Gastroesophageal sphincter (tissue), 4 donors: Measurements from ENCODE around the gene RFC2. TPM values are rescaled to one million over a fixed set of nuclear protein-coding genes. Genes with fewer than 3 reads are reported as not detected.
"Not testable (repeated sequence)": the region's sequence is repeated elsewhere in the genome, so short reads cannot be mapped to it uniquely, and the experiment has no call there.

Source experiments
- ATAC-seq: fragments of 150-250 bp; one replicate; pipeline ENCODE4 v1.9.1; 2016; ENCODE audit warnings: mild to moderate bottlenecking, moderate library complexity
- H3K27ac ChIP-seq, 4 donors: fragments of 200-600 bp; sonication (generic) in 3 of 4; 1 replicate in 3 of 4; 2 replicates in 1 of 4; pipeline ENCODE4 v1.5.1; 2016 to 2019
- H3K27me3 ChIP-seq: fragments of 200-600 bp; sonication (generic); one replicate; pipeline ENCODE4 v1.5.1; 2019
- H3K36me3 ChIP-seq, 2 donors: fragments of 200-600 bp; sonication (generic); one replicate each; pipeline ENCODE4 v1.5.1; 2019; ENCODE audit warnings: control low read depth in 1 of 2
- H3K4me1 ChIP-seq, 3 donors: fragments of 200-600 bp; sonication (generic); 1 replicate in 2 of 3; 2 replicates in 1 of 3; pipeline ENCODE4 v1.5.1; 2016 to 2019; ENCODE audit warnings: control low read depth in 2 of 3
- H3K4me3 ChIP-seq, 2 donors: fragments of 200-600 bp; sonication (generic); one replicate each; pipeline ENCODE4 v1.5.1; 2019; ENCODE audit warnings: mild to moderate bottlenecking in 1 of 2, moderate library complexity in 1 of 2
- H3K9me3 ChIP-seq, 3 donors: fragments of 200-600 bp; sonication (generic); one replicate each; pipeline ENCODE4 v1.5.1; 2017 to 2019; ENCODE audit warnings: control low read depth in 2 of 3
- EP300 ChIP-seq: sonication (generic); formaldehyde crosslinking; IDR thresholded peaks from one replicate; pipeline ENCODE4 v1.6.1; 2017; ENCODE audit warnings: antibody characterized with exemption, mild to moderate bottlenecking
- POLR2A ChIP-seq, 2 donors: fragments of 450-650 bp; IDR thresholded peaks; one replicate each; pipeline ENCODE4 v1.6.1; 2017; ENCODE audit warnings: antibody characterized with exemption in 2 of 2, mild to moderate bottlenecking in 2 of 2, moderate library complexity in 1 of 2
- POLR2AphosphoS5 ChIP-seq: sonication (generic); formaldehyde crosslinking; IDR thresholded peaks from one replicate; pipeline ENCODE4 v1.6.1; 2017; ENCODE audit warnings: antibody characterized with exemption
- WGBS, 2 donors: methylation state at CpG; one replicate each; pipeline ENCODE4 v1.1.5; 2018; ENCODE audit warnings: low coverage in 1 of 2; 5-methylcytosine and 5-hydroxymethylcytosine counted together
- total RNA-seq, 4 donors: library from RNA; depleted of rRNA; stranded (reverse); fragments of >200 nt; gene quantifications; one replicate each; pipeline ENCODE4 v1.1.0, GENCODE V29; 2016
- TF ChIP-seq, protein P1 (sequence below), 4 experiments: fragments of 200-600 bp in 2 of 4; fragments of 450-650 bp in 2 of 4; sonication (generic) in 1 of 4; IDR thresholded peaks; one replicate each; pipeline ENCODE4 v1.5.1; 2017 to 2019; ENCODE audit warnings: antibody characterized with exemption in 4 of 4, mild to moderate bottlenecking in 2 of 4, moderate library complexity in 2 of 4

RFC2 gene
- total RNA-seq, 4 donors from 2014 or later, result 11.3 to 12.2 (median 11.3) TPM

DNA sequence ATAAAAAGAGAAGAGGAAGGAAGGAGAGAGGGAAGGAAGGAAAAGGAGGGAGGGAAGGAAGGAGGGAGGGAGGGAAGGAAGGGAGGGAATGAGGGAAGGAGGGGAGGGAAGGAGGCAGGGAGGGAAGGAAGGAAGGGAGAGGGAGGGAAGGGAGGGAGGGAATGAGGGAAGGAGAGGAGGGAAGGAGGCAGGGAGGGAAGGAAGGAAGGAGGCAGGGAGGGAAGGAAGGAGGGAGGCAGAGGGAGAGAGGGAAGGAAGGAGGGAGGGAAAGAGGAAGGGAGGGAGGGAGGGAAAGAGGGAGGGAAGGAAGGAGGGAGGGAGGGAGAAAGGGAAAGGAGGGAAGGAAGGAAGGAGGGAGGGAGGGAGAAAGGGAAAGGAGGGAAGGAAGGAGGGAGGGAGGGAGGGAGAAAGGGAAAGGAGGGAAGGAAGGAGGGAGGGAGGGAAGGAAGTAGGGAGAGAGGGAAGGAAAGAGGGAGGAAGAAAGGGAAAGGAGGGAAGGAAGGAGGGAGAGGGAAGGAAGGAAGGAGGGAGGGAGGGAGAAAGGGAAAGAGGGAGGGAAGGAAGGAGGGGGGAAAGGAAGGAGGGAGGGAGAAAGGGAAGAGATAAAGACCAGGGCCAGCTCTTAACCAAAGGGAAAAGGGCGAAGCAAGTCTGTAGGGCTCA lies 50.1 kb downstream of the RFC2 start:
- no peaks in the 10 kb centered on the region for H3K27me3 ChIP-seq
- 44 to 67% methylated on average over 1 of the region's 1 CpG for WGBS, 2 donors
- peaks cover 0 to 15% (median 0%) of the 10 kb centered on the region in 3 donors for H3K4me1 ChIP-seq
- no peak for TF ChIP-seq POLR2A (IDR thresholded peaks at IDR 0.05)
- TF ChIP-seq, protein P1, sequence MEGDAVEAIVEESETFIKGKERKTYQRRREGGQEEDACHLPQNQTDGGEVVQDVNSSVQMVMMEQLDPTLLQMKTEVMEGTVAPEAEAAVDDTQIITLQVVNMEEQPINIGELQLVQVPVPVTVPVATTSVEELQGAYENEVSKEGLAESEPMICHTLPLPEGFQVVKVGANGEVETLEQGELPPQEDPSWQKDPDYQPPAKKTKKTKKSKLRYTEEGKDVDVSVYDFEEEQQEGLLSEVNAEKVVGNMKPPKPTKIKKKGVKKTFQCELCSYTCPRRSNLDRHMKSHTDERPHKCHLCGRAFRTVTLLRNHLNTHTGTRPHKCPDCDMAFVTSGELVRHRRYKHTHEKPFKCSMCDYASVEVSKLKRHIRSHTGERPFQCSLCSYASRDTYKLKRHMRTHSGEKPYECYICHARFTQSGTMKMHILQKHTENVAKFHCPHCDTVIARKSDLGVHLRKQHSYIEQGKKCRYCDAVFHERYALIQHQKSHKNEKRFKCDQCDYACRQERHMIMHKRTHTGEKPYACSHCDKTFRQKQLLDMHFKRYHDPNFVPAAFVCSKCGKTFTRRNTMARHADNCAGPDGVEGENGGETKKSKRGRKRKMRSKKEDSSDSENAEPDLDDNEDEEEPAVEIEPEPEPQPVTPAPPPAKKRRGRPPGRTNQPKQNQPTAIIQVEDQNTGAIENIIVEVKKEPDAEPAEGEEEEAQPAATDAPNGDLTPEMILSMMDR (IDR thresholded peaks at IDR 0.05), result no peak
- no peak for TF ChIP-seq POLR2AphosphoS5
- no peak for TF ChIP-seq EP300
- H3K4me3 ChIP-seq, result no peak overlapping the region
- peaks cover 0 to 2% of the 10 kb centered on the region in 2 donors for H3K36me3 ChIP-seq
- no peaks in the 10 kb centered on the region for H3K9me3 ChIP-seq
- no peak for ATAC-seq
- no peak overlapping the region for H3K27ac ChIP-seq

DNA sequence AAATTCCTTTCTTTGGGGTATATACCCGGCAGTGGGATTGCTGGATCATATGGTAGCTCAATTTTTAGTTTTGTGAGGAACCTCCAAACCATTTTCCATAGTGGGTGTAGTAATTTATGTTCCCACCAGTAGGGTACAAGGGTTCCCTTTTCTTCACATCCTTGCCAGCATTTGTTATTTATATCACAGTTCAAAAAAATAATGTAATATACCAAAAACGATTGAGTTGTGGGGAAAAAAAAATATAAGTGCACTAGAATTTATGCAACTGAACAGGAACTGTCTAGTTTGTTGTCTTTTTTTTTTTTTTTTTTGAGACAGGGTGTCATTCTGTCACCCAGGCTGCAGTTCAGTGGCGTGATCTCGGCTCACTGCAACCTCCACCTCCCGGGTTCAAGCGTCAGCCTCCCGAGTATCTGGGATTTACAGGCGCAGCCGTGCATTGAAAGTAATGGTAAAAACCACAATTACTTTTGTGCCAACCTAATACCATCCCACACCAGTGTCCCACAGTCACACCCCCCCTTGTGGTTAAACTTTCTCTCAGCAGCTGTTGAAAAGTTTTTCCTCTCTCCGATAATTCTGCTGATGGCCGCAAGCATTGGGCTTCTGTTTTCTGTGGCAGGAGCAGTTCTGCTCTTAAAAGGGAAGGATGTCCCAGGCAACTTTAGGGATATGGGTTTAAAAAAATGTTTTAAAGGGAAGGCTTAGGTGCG lies 51.2 kb downstream of the RFC2 start:
- Histone ChIP-seq H3K27me3 (no peaks in the 10 kb centered on the region), H3K9me3 (no peaks in the 10 kb centered on the region), H3K36me3 (peaks cover 0 to 5% of the 10 kb centered on the region in 2 donors), H3K4me3 (no peak overlapping the region), H3K27ac (no peak overlapping the region), H3K4me1 (peaks cover 0 to 15% (median 0%) of the 10 kb centered on the region in 3 donors)
- ATAC-seq, result no peak
- WGBS, 2 donors, result 47 to 48% methylated on average over 8 to 11 of the region's 12 CpGs
- TF ChIP-seq, protein P1 (IDR thresholded peaks at IDR 0.05), result peak in 3 of 4 experiments; percentile 27 to 47 (median 46)
- TF ChIP-seq POLR2AphosphoS5, result no peak

DNA sequence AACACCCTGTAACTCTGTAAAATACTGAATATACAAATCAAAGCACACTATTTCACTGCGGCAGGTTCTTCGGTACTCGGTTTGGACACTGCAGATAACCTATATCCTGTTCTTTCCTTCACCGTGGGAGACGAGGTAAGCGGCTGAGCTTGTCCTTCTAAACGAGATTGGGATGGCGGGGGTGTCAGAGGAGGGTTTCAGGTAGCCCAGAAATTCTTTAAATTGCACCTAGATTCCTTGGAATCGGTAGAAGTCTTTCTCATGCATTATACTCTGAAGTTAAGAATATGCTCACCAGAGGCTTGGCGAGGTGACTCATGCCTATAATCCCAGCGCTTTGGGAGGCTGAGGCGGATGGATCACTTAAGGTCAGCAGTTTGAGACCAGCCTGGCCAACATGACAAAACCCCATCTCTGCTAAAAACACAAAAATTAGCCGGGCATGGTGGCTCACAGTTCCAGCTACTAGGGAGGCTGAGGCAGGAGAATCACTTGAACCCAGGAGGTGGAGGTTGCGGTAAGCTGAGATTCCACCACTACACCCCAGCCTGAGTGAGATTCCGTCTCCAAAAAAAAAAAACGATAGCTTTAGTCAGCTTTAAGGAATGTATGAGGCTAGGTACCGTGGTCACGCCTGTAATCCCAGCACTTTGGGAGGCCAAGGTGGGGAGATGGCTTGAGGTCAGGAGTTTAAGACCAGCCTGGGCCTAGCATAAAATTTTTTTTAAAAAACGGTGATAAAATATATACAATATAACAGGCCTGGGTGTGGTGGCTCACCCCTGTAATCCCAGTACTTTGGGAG lies 54.4 kb downstream of the RFC2 start:
- Histone ChIP-seq H3K4me3 (no peak overlapping the region), H3K4me1 (peaks cover 0 to 6% (median 0%) of the 10 kb centered on the region in 3 donors), H3K9me3 (no peaks in the 10 kb centered on the region), H3K36me3 (peaks cover 0 to 33% of the 10 kb centered on the region in 2 donors), H3K27ac (no peak overlapping the region), H3K27me3 (no peaks in the 10 kb centered on the region)
- 61 to 83% methylated on average over 3 to 15 of the region's 19 CpGs for WGBS, 2 donors
- TF ChIP-seq, protein P1 (IDR thresholded peaks at IDR 0.05), result no peak
- TF ChIP-seq POLR2AphosphoS5, result no peak
- no peak for ATAC-seq

DNA sequence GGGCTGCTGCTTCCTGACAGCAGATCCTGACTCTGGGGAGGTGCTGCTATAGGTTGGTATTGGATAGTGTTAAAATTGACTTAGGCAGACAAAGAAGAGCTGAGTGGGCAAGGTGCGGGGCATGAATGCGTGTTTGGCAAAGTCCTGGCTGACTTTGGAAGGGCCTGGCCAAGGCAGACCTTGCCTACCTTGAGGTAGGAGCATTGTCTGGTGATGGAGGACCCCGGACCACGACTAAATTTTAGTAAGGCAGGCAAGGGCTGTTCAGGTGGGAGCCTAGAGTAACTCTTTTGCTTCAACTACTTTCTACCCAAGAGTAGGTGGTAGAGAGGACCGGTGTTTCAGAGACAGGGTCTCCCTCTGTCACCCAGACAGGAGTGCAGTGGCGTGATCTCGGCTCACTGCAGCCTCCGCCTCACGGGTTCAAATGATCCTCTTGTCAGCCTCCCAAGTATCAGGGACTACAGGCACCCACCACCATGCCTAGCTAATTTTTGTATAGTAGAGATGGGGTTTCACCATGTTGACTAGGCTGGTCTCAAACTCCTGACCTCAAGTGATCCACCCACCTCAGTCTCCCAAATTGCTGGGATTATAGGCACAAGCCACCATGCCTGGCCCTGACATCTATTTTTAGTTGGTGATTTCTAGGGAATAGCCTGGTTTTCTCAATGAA lies 56.6 kb downstream of the RFC2 start:
- 97 to 100% methylated on average over 2 to 4 of the region's 9 CpGs for WGBS, 2 donors
- no peak for ATAC-seq
- Histone ChIP-seq H3K4me1 (no peaks in the 10 kb centered on the region), H3K27me3 (no peaks in the 10 kb centered on the region), H3K4me3 (no peak overlapping the region), H3K36me3 (peaks cover 0 to 54% of the 10 kb centered on the region in 2 donors), H3K27ac (no peak overlapping the region), H3K9me3 (no peaks in the 10 kb centered on the region)
- TF ChIP-seq POLR2AphosphoS5, result no peak

DNA sequence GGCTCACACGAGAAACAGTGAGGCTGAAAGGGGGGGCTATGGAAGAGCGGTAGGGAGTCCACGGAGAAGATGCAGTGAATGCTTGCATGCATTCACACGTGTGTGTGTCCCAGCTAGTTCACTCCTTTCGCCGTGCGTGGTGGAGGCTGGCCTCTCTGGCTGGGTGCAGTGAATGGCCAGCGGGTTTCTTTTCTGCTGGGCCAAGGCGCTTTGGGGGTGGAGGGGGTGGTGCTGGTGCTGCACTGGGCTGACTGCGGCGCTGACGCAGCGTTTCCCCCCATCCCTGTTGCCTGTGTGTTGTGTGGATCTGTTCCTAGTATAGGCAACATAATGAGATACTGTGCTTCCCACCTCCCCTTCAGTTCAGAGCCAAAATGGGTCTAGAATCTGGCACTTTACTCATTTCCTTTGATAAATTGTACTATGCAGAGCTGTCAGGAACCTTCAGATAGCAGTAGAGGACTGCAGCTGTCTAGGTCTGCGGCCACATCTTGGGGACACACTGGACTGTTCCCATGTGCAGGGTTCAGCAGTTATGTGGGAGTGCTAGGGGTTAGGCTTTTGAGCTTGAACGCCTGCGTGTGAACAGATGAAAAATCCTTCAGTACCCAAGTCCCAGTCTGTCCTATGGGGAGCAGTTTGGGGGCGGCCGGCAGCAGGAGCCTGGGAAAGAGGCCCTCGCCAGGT lies 58.1 kb downstream of the RFC2 start:
- H3K36me3 ChIP-seq, result peaks cover 0 to 69% of the 10 kb centered on the region in 2 donors
- ATAC-seq, H3K4me1 ChIP-seq, H3K4me3 ChIP-seq, H3K9me3 ChIP-seq, H3K27me3 ChIP-seq, H3K27ac ChIP-seq: not testable (repeated sequence)
- WGBS, 2 donors, result no CpG with 5 or more reads among the region's 19 CpGs

DNA sequence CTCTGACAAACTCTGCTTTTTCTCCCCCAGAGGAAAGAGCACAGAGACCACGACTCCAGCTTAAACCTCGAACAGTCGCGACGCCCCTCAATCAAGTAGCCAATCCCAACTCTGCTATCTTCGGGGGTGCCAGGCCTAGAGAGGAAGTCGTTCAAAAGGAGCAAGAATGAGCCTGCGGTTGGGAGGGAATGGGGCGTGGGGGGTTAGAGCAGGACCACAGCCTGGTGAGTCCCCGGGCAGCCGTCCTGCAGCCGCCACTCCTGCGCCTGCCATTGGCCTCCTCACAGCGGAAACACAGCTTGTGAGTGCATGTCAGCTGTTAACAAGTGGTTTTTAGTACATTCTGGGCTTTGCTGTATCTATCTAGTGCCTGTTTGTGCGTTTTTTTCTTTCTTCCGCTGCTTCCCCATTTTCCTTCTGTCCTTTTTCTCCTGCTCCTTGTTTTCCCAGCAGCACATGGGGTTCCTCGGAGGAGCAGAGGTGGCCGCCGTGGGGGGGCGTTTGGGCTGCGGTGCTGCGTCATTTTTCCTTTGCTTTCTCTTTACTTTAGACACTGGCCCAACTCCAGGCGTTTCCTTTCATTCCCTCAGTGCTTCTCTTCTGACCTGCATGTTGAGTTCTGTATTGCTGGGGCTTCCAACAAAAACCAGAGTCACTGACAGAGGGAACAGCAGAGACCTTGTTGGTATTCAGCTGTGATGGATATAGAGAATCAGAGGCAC lies 58.9 kb downstream of the RFC2 start:
- not testable (repeated sequence) for H3K4me1 ChIP-seq, H3K27me3 ChIP-seq, H3K27ac ChIP-seq, H3K9me3 ChIP-seq, H3K4me3 ChIP-seq, ATAC-seq
- WGBS, 2 donors, result 64% methylated on average over 13 of the region's 23 CpGs; no CpG with 5 or more reads in 1 of the 2 donors
- peaks cover 4 to 77% of the 10 kb centered on the region in 2 donors for H3K36me3 ChIP-seq
